Neural progenitor cell (in vitro differentiated cells): ENCODE measurements around the gene RARRES2.
"Not testable (repeated sequence)": the region's sequence is repeated elsewhere in the genome, so short reads cannot be mapped to it uniquely, and the experiment has no call there.

Experiments
- CTCF ChIP-seq: fragments of 200-600 bp; sonication (generic); IDR thresholded peaks from 2 replicates; pipeline ENCODE4 v1.5.1; 2017; ENCODE audit warnings: antibody characterized with exemption, mild to moderate bottlenecking
- EZH2 ChIP-seq: fragments of 200-600 bp; sonication (generic); IDR thresholded peaks from 2 replicates; pipeline ENCODE4 v1.6.1; 2017; ENCODE audit warnings: antibody characterized with exemption, mild to moderate bottlenecking, moderate library complexity

- TF ChIP-seq CTCF, EZH2: not testable (repeated sequence)
These were observed 24.4 kb downstream of the RARRES2 start for GRCh38 chr7:150316987-150317386.
